DND-41 (cell line): ENCODE measurements around the gene GRIK3.

Experiments used
- EZH2 ChIP-seq: IDR thresholded peaks from 3 replicates; pipeline ENCODE4 v1.6.1; 2012; ENCODE audit warnings: borderline replicate concordance, low read depth, mild to moderate bottlenecking, moderate library complexity, low read length, inconsistent platforms; ENCODE audit not compliant: severe bottlenecking
- TF ChIP-seq, protein P1 (sequence below): IDR thresholded peaks from 2 replicates; pipeline ENCODE4 v1.5.1; 2012; ENCODE audit warnings: borderline replicate concordance, low read length, moderate library complexity, mild to moderate bottlenecking; ENCODE audit not compliant: poor library complexity, severe bottlenecking; ENCODE audit errors: extremely low read depth

DNA sequence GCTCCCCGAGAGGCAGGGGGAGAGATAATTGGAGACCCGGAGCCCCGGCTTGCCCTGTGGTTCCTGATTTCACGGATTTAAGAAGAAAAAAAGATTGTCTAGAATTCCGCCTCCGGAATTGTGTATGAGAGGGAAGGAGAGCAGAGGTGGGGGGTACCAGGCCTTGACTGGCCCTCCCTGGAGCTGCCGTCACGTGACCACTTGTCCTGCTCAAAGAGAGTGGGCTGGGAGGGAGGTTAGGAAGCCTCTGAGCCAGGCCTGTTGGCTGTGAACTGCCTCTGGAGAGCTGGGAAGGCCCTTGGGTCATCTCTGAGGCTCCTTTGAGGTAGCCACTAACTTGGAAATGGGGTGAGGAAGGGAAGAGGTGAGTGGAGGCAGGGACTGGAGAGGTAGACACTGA, 106.5 kb downstream of the GRIK3 start:
- TF ChIP-seq, protein P1, sequence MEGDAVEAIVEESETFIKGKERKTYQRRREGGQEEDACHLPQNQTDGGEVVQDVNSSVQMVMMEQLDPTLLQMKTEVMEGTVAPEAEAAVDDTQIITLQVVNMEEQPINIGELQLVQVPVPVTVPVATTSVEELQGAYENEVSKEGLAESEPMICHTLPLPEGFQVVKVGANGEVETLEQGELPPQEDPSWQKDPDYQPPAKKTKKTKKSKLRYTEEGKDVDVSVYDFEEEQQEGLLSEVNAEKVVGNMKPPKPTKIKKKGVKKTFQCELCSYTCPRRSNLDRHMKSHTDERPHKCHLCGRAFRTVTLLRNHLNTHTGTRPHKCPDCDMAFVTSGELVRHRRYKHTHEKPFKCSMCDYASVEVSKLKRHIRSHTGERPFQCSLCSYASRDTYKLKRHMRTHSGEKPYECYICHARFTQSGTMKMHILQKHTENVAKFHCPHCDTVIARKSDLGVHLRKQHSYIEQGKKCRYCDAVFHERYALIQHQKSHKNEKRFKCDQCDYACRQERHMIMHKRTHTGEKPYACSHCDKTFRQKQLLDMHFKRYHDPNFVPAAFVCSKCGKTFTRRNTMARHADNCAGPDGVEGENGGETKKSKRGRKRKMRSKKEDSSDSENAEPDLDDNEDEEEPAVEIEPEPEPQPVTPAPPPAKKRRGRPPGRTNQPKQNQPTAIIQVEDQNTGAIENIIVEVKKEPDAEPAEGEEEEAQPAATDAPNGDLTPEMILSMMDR: no peak
- no peak for TF ChIP-seq EZH2
